ENCODE data around the gene IQGAP3.

GRCh38 chr1:156524481-156524869, 47.9 kb downstream of the IQGAP3 start:
- no peak for TF ChIP-seq CTCF (IDR thresholded peaks at IDR 0.05)
- no peak for TF ChIP-seq POLR2A (IDR thresholded peaks at IDR 0.05)
- TF ChIP-seq POLR2AphosphoS5 (IDR thresholded peaks at IDR 0.05), result no peak
- TF ChIP-seq EP300 (IDR thresholded peaks at IDR 0.05), result no peak

All from sigmoid colon (tissue), 4 donors.